ENCODE data around the gene FAM236B.
"Not testable (repeated sequence)": the region's sequence is repeated elsewhere in the genome, so short reads cannot be mapped to it uniquely, and the experiment has no call there.

The FAM236B gene

GRCh38 chrX:72782560-72782959 lies at the start of gene FAM236B:
FAM236B (minus strand) TSS chrX:72782660; CDS start chrX:72782560, 100 bp downstream.
- DNase-seq (ENCODE audit: low spot score): not testable (repeated sequence)

- DNase-seq (ENCODE audit: low spot score): not testable (repeated sequence)
Observed at GRCh38 chrX:72830701-72831100, 48.2 kb upstream of the FAM236B start.

GRCh38 chrX:72808110-72808509 lies 25.6 kb upstream of the FAM236B start, which contains the start of gene FAM236D:
FAM236D (minus strand) TSS chrX:72808210; CDS start chrX:72808110, 100 bp downstream.
- DNase-seq (ENCODE audit: low spot score): not testable (repeated sequence)

- not testable (repeated sequence) for DNase-seq (ENCODE audit: low spot score)
Observed at GRCh38 chrX:72790390-72790789, 7.9 kb upstream of the FAM236B start.

- DNase-seq (ENCODE audit: low spot score): not testable (repeated sequence)
Observed at GRCh38 chrX:72788142-72788541, 5.7 kb upstream of the FAM236B start.

GRCh38 chrX:72783964-72784363 lies 1.5 kb upstream of the FAM236B start:
- DNase-seq (ENCODE audit: low spot score): not testable (repeated sequence)

GRCh38 chrX:72783365-72783936 lies 991 bp upstream of the FAM236B start:
- not testable (repeated sequence) for DNase-seq (ENCODE audit: low spot score)

- not testable (repeated sequence) for DNase-seq (ENCODE audit: low spot score)
Observed at GRCh38 chrX:72778146-72778545, 4.3 kb downstream of the FAM236B start.

- DNase-seq (ENCODE audit: low spot score): not testable (repeated sequence)
Observed at GRCh38 chrX:72777467-72777790, 5.0 kb downstream of the FAM236B start.

- not testable (repeated sequence) for DNase-seq (ENCODE audit: low spot score)
Observed at GRCh38 chrX:72776653-72777466, 5.6 kb downstream of the FAM236B start, which contains the start of gene DMRTC1B. DMRTC1B (plus strand) TSS chrX:72776890; CDS start chrX:72845136, 68,246 bp downstream.

- DNase-seq (ENCODE audit: low spot score): not testable (repeated sequence)
Observed at GRCh38 chrX:72760454-72760853, 22.0 kb downstream of the FAM236B start.

GRCh38 chrX:72748545-72748944 lies 33.9 kb downstream of the FAM236B start:
- not testable (repeated sequence) for DNase-seq (ENCODE audit: low spot score)

GRCh38 chrX:72745546-72745945 lies 36.9 kb downstream of the FAM236B start:
- DNase-seq (ENCODE audit: low spot score): not testable (repeated sequence)

GRCh38 chrX:72735561-72735960 lies 46.9 kb downstream of the FAM236B start:
- DNase-seq (ENCODE audit: low spot score): no peak

- not testable (repeated sequence) for DNase-seq (ENCODE audit: low spot score)
Observed at GRCh38 chrX:72733636-72734035, 48.8 kb downstream of the FAM236B start.

Data from pons (tissue), 1 donor.